SW 1271 (cell line): ENCODE data around the gene ZNRD2.
A peak's percentile ranks its signal among the peaks of the same experiment; 100 is the strongest.

Experiments used
- DNase-seq, 2 experiments: peaks; one replicate each; lab custom pipeline; 2025; lab: John Stamatoyannopoulos, UW

ZNRD2 gene

DNA sequence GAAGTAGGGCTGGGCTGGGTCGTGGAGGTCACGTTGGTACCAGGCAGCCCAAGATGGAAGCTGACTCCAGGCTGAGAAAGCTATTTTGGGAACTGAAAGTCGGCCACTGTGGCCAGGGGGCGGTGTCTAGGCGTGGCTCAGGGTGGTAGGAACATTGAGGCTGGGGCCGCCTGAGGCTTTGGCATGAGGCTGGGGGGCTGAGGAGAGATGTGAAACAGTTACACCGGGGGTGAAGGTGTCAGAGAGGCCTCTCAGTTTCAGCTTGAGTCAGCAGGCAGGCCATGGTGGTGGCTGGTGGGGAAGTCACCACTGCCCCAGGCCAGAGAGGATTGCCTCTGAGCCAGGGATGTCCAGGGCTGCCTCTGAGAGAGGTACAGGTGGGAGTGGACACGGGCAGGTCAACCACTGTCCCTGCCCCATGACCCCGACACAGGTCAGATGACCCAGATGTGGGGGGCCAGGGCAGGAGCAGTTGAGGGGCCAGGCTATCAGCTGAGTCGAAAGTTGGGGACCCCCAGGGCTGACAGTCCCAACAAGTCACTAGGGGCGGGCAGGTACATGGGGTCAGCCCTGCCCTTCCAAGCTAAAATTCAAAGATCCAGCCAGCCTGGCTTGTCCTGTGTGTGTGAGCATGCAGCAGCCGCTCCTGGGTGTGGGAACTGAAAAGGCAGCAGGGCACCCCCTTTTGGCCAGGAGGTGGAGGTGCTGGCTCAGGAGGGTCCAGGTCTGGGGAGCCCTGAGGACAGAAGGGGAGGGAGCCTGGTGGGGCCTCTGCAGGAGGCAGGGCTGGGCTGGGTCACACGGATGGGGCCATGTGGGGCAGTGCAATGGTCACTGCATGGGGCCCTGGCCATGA lies 18.1 kb downstream of the ZNRD2 start:
- DNase-seq = peak in 1 of 2 experiments; percentile 48

GRCh38 chr11:65589444-65590239 lies 19.4 kb downstream of the ZNRD2 start:
- no peak for DNase-seq

GRCh38 chr11:65590240-65590738 lies 20.0 kb downstream of the ZNRD2 start:
- DNase-seq = no peak

- DNase-seq = no peak
Observed at GRCh38 chr11:65591939-65592857, 21.9 kb downstream of the ZNRD2 start.

- DNase-seq = no peak
Observed at GRCh38 chr11:65592858-65593517, 22.7 kb downstream of the ZNRD2 start.

DNA sequence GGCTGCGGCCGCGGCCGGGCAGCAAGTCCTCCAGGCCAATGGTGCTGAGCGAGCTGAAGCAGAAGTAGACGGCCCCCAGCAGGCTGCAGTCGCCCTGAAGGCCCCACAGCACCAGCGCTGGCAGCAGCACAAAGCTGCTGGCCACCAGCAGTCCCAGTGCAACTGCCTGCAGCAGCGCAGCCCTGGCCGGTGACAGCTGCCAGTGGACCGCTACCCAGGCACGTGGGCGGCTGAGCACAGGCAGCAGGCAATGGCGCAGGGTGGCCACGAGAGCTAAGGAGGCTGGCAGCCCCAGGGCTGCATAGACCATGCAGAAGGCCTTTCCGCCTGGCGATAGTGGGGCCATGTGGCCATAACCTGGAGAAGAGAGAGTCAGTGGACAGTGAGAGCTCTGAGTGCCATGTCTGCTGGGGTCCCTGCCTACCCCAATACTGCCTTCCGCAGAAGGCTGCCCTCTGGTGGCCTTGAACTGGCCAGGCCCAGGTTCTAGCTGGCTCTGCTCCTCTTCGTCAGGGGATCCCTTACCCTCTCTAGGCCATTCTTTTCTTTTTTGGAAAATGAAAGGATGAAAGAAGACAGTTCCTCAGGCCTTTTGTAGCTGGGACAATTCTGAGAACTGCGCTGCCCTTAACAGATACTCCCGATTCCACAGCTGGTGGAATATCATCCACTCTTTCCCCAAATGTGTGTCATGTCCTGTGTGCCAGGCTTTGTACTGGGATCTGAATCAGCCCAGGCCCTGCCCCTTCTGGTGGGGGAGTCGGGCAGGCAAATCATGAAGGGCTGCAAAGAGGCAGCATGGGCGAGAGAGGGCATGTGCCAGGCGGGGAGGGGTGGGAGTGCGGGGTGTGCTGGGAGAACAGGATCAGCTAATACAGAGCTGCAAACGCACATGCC lies 23.5 kb downstream of the ZNRD2 start:
- DNase-seq = no peak

DNA sequence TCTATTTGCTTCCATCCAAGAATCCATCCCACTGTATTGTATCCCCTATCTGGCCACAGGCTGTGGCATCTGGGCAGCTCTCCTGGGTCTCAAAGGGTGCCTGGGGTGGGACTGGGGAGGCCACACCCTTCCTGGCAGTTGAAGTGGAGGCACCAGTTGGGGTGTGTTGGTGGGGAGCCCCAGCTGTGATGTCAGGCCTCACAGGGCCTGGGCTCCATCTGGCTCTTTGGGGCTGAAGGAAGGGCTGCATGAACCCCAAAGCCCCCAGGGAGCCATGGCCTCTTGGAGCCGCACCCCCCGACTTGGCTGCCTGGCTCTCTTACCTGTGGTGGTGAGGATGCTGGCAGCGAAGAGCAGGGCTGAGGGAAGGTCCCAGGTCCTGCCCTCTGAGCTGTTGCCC lies 24.9 kb downstream of the ZNRD2 start:
- no peak for DNase-seq

DNA sequence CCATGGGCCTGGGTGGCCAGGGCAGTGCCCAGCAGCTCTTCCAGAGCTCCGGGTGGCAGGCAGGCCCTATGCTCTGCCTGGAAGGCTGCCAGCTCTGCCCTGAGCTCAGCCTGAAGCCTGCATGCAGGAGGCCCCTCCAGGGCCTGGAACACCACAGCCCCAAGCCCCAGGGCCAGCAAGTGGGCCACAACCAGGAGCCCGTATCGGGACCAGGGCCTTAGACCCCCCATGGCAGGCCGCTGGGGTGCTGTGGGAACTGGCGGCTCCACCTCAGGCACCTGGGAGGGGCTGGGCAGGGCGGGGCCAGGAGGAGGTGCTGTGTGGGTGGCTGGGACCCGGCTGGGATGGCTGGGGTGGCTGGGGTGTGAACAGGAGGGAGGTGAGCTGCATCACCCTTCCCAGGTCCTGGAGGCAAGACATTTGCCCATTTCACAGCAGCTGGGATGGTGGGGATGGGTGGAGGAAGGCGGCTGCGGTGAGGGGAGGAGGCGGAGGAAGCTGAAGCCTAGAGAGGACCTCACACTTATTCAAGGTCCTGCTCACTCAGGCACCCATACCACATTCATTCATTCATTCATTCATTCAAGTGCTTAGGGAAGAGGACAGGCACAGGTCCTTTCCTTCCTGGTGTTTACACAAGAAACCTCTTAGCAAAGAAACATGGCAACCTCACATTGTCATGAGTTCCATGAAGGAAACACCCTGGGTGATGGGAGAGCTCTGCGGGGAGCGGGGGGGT lies 25.4 kb downstream of the ZNRD2 start, which contains the start of gene KCNK7:
Gene KCNK7 (minus strand): TSS at position 258 of the 739 bp plus-strand sequence. CDS start 28 bp downstream, at position 230.
- DNase-seq = no peak

DNA sequence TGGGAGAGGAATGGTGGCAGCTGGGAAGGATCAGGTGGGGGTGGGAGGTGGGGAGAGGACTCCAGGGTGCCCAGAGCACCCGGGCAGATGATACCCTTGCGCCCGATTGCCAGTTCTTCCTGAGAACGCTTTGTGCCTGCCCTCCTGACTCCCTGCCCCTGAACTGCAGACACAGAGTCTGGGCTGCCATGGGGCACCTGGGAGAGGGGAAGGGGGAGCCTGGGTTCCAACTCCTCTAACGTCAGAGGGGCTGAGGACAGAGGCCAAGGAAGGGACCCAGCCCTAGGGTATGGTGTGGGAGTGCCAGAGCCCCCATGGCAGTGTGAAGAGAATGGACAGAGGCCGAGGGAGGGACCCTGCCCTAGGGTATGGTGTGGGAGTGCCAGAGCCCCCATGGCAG lies 26.2 kb downstream of the ZNRD2 start:
- DNase-seq = no peak

- no peak for DNase-seq
Observed at GRCh38 chr11:65598258-65598699, 28.0 kb downstream of the ZNRD2 start.

- no peak for DNase-seq
Observed at GRCh38 chr11:65599216-65599954, 29.1 kb downstream of the ZNRD2 start.

- DNase-seq = no peak
Observed at GRCh38 chr11:65599955-65600246, 29.6 kb downstream of the ZNRD2 start.

GRCh38 chr11:65604258-65604657 lies 34.0 kb downstream of the ZNRD2 start:
- no peak for DNase-seq

- DNase-seq = peak in 1 of 2 experiments; percentile 14
Observed at GRCh38 chr11:65606876-65607613, 36.8 kb downstream of the ZNRD2 start.

DNA sequence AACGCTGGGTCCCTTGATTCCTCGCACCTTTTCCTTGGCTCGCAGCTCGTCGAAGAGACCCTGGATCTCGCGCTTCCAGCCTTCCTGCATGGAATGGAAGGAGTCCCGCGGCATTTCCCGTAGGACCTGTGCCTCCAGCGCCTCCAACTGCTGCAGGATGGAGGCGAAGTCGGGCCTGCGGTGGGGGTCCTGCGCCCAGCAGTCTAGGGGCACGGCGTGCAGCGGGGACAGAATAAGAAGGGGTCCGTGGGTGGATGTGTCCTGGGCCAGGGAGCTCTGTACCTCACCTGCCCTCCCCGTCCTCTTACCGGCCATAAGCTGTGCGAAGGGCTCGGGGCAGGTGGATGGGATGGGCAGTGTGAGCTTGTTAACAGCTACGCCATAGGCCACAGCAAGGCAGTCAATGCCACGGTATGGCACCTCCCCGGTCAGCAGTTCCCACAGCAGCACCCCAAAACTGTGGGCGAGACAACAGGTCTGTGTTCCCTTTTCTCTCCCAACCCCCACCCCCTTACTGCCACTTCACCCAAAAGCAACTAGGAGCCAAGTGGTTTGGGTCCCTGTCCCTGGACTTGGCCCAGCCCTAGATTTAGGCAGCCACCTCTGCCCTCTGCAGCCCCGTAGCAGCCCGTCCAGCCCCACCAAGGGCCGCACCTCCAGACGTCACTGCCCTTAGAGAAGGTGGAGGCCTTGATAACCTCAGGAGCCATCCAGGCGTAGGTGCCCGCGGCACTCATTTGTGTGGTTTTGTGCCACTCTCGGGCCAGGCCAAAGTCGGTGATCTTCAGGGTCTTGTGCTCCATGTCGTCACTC lies 37.5 kb downstream of the ZNRD2 start:
- no peak for DNase-seq

GRCh38 chr11:65609229-65609628 lies 39.0 kb downstream of the ZNRD2 start:
- no peak for DNase-seq

DNA sequence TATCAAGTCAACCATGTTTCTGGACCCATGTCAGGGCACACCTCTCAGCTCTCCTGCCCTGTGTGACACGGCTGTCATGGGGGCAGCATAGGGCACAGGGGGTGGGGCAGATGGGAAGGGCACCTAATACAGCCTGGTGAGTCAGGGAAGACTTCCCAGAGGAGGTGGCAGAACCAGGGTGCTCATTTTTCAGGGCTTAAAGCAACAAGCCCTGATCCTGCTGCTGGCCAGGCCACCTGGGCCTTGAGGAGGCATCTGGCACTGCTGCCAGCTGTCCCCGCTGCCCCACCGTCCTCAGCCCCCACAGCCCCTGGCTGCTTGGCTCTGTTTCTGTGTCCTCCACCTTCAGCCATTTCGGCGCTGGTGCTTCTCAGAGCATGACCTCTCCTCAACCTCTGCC lies 39.4 kb downstream of the ZNRD2 start:
- DNase-seq = no peak
